WTC11 (cell line): ENCODE measurements around the gene MRPS27. TPM values are rescaled to one million over a fixed set of nuclear protein-coding genes. Genes with fewer than 3 reads are reported as not detected.

ENCODE experiments used
- ATAC-seq: fragments of 200-7000 bp; cut with Tn5 transposase; 2 replicates; pipeline ENCODE4 v1.10.0; 2021; ENCODE audit warnings: mild to moderate bottlenecking, moderate library complexity
- CTCF ChIA-PET: fragments of 300-600 bp; sonication (Branson Sonifier 250); formaldehyde crosslinking; loops from one replicate; lab custom pipeline; 2021; ENCODE audit warnings: antibody characterized with exemption; lab: Charles Lee
- POLR2A ChIA-PET: fragments of 350-600 bp; sonication (Branson Sonifier 250); formaldehyde crosslinking; loops from one replicate; lab custom pipeline; 2021; ENCODE audit warnings: antibody characterized with exemption; lab: Charles Lee
- DNase-seq: peaks from one replicate; pipeline ENCODE4 v3.0.0; 2021; ENCODE audit warnings: low spot score
- H3K27ac Mint-ChIP-seq: 2 replicates; pipeline ENCODE4 v1.8.0; 2021; ENCODE audit warnings: mixed read lengths
- H3K27me3 Mint-ChIP-seq: 2 replicates; pipeline ENCODE4 v1.8.0; 2021; ENCODE audit warnings: low read depth, mild to moderate bottlenecking, moderate library complexity, mixed read lengths
- H3K36me3 Mint-ChIP-seq: 2 replicates; pipeline ENCODE4 v1.8.0; 2021; ENCODE audit warnings: mixed read lengths
- H3K4me1 Mint-ChIP-seq: 2 replicates; pipeline ENCODE4 v1.8.0; 2022; ENCODE audit warnings: mixed read lengths
- H3K4me3 Mint-ChIP-seq: 2 replicates; pipeline ENCODE4 v1.8.0; 2021; ENCODE audit warnings: mild to moderate bottlenecking, moderate library complexity, mixed read lengths
- H3K9me3 Mint-ChIP-seq: 2 replicates; pipeline ENCODE4 v1.8.0; 2021; ENCODE audit warnings: mixed read lengths
- AFF4 ChIP-seq: sonication (generic); formaldehyde crosslinking; IDR thresholded peaks from 2 replicates; pipeline ENCODE4 v1.8.1; 2023; ENCODE audit warnings: mild to moderate bottlenecking, missing genetic modification reagents, borderline replicate concordance
- AR ChIP-seq: fragments of 250-450 bp; sonication (Bioruptor Pico); IDR thresholded peaks from 2 replicates; pipeline ENCODE4 v1.9.0; 2021; ENCODE audit warnings: mild to moderate bottlenecking
- ARID4B ChIP-seq: sonication (generic); formaldehyde crosslinking; IDR thresholded peaks from 2 replicates; pipeline ENCODE4 v1.8.0; 2023; ENCODE audit warnings: missing genetic modification reagents, mild to moderate bottlenecking, borderline replicate concordance
- ATF3 ChIP-seq: sonication (generic); formaldehyde crosslinking; conservative IDR thresholded peaks from 2 replicates; pipeline ENCODE4 v1.8.1; 2022; ENCODE audit warnings: mild to moderate bottlenecking, missing genetic modification reagents
- CBFB ChIP-seq: sonication (generic); formaldehyde crosslinking; IDR thresholded peaks from 2 replicates; pipeline ENCODE4 v1.8.1; 2022; ENCODE audit warnings: mild to moderate bottlenecking, low read depth, missing genetic modification reagents
- CREM ChIP-seq: sonication (generic); formaldehyde crosslinking; IDR thresholded peaks from 2 replicates; pipeline ENCODE4 v1.8.1; 2022; ENCODE audit warnings: mild to moderate bottlenecking, missing genetic modification reagents, moderate library complexity
- EMX1 ChIP-seq: fragments of 250-450 bp; sonication (Bioruptor Pico); IDR thresholded peaks from 2 replicates; pipeline ENCODE4 v1.8.0; 2021; ENCODE audit warnings: mild to moderate bottlenecking
- ETV6 ChIP-seq: sonication (generic); formaldehyde crosslinking; IDR thresholded peaks from 2 replicates; pipeline ENCODE4 v1.8.1; 2022; ENCODE audit warnings: mild to moderate bottlenecking, missing genetic modification reagents
- FOXJ3 ChIP-seq: sonication (generic); formaldehyde crosslinking; IDR thresholded peaks from 2 replicates; pipeline ENCODE4 v1.9.0; 2021; ENCODE audit warnings: missing genetic modification reagents, mild to moderate bottlenecking, borderline replicate concordance
- MXD4 ChIP-seq: fragments of 250-450 bp; sonication (Bioruptor Pico); IDR thresholded peaks from 2 replicates; pipeline ENCODE4 v1.8.0; 2021; ENCODE audit warnings: mild to moderate bottlenecking, moderate library complexity, borderline replicate concordance
- NR1H2 ChIP-seq: sonication (generic); formaldehyde crosslinking; IDR thresholded peaks from 2 replicates; pipeline ENCODE4 v1.9.0; 2021; ENCODE audit warnings: mild to moderate bottlenecking, moderate library complexity, missing genetic modification reagents
- NR2C2 ChIP-seq: sonication (generic); formaldehyde crosslinking; IDR thresholded peaks from 2 replicates; pipeline ENCODE4 v1.8.0; 2022; ENCODE audit warnings: mild to moderate bottlenecking, missing genetic modification reagents
- NR3C1 ChIP-seq: sonication (generic); formaldehyde crosslinking; conservative IDR thresholded peaks from 2 replicates; pipeline ENCODE4 v1.8.1; 2023; ENCODE audit warnings: low read depth, mild to moderate bottlenecking, missing genetic modification reagents
- SMAD3 ChIP-seq: sonication (generic); formaldehyde crosslinking; IDR thresholded peaks from 2 replicates; pipeline ENCODE4 v1.8.0; 2022; ENCODE audit warnings: missing genetic modification reagents, mild to moderate bottlenecking, borderline replicate concordance
- SP1 ChIP-seq: sonication (generic); formaldehyde crosslinking; conservative IDR thresholded peaks from 2 replicates; pipeline ENCODE4 v1.8.1; 2022; ENCODE audit warnings: missing genetic modification reagents
- STAT6 ChIP-seq: sonication (generic); formaldehyde crosslinking; conservative IDR thresholded peaks from 2 replicates; pipeline ENCODE4 v1.8.1; 2023; ENCODE audit warnings: mild to moderate bottlenecking, low read depth, missing genetic modification reagents, moderate library complexity
- TEAD1 ChIP-seq: sonication (generic); formaldehyde crosslinking; IDR thresholded peaks from 2 replicates; pipeline ENCODE4 v1.8.0; 2022; ENCODE audit warnings: mild to moderate bottlenecking, missing genetic modification reagents
- ZBTB43 ChIP-seq: sonication (generic); formaldehyde crosslinking; IDR thresholded peaks from 2 replicates; pipeline ENCODE4 v1.8.1; 2023; ENCODE audit warnings: mild to moderate bottlenecking, missing genetic modification reagents
- ZNF138 ChIP-seq: sonication (generic); formaldehyde crosslinking; conservative IDR thresholded peaks from 2 replicates; pipeline ENCODE4 v1.8.1; 2022; ENCODE audit warnings: mild to moderate bottlenecking, moderate library complexity, missing genetic modification reagents
- ZNF396 ChIP-seq: fragments of 250-450 bp; sonication (Bioruptor Pico); IDR thresholded peaks from 2 replicates; pipeline ENCODE4 v1.8.0; 2021; ENCODE audit warnings: mild to moderate bottlenecking, moderate library complexity, borderline replicate concordance
- total RNA-seq: library from RNA; stranded (reverse); gene quantifications from 3 replicates; pipeline ENCODE4 v1.2.3, GENCODE V29; 2021

Gene MRPS27
- total RNA-seq, 1 experiment from 2014 or later: 80.1 TPM

GRCh38 chr5:72252574-72253155, 67.4 kb downstream of the MRPS27 start (continued):
- TF ChIP-seq AFF4: no peak
- no peak for TF ChIP-seq CBFB (CRISPR knock-in tag)

GRCh38 chr5:72252008-72252407, 68.0 kb downstream of the MRPS27 start:
- Mint-ChIP-seq H3K27me3 (no peaks in the 10 kb centered on the region), H3K27ac (no peak overlapping the region), H3K36me3 (no peaks in the 10 kb centered on the region; the same call in 1 of the 2 replicates), H3K4me1 (peaks cover 12% of the 10 kb centered on the region), H3K9me3 (no peaks in the 10 kb centered on the region), H3K4me3 (no peak overlapping the region)
- CTCF ChIA-PET: interaction anchor here (0.9 to 1.1 kb wide), 2 partner anchors 9 to 29 kb away, joined by 3 to 4 read pairs; no protein-coding TSS in a partner anchor
- TF ChIP-seq NR3C1 (CRISPR knock-in tag) (no peak), NR2C2 (CRISPR knock-in tag) (no peak), MXD4 (CRISPR knock-in tag) (no peak), NR1H2 (CRISPR knock-in tag) (no peak), STAT6 (no peak), SMAD3 (CRISPR knock-in tag) (no peak), ETV6 (CRISPR knock-in tag) (no peak), ARID4B (no peak), ZNF396 (CRISPR knock-in tag) (no peak), TEAD1 (CRISPR knock-in tag) (no peak), ZBTB43 (CRISPR knock-in tag) (no peak), ZNF138 (CRISPR knock-in tag) (no peak), SP1 (CRISPR knock-in tag) (no peak), FOXJ3 (CRISPR knock-in tag) (no peak), AR (CRISPR knock-in tag) (no peak), EMX1 (CRISPR knock-in tag) (no peak), CREM (CRISPR knock-in tag) (no peak), ATF3 (no peak)
- POLR2A ChIA-PET: no interaction called here
- DNase-seq (no peak), ATAC-seq (no peak)
